ENCODE results near the gene PTPRK. TPM values are rescaled to one million over a fixed set of nuclear protein-coding genes. Genes with fewer than 3 reads are reported as not detected.

The PTPRK gene
- total RNA-seq (ENCODE audit: low replicate concordance): 23.2 and 38.9 TPM in 2 replicates

DNA sequence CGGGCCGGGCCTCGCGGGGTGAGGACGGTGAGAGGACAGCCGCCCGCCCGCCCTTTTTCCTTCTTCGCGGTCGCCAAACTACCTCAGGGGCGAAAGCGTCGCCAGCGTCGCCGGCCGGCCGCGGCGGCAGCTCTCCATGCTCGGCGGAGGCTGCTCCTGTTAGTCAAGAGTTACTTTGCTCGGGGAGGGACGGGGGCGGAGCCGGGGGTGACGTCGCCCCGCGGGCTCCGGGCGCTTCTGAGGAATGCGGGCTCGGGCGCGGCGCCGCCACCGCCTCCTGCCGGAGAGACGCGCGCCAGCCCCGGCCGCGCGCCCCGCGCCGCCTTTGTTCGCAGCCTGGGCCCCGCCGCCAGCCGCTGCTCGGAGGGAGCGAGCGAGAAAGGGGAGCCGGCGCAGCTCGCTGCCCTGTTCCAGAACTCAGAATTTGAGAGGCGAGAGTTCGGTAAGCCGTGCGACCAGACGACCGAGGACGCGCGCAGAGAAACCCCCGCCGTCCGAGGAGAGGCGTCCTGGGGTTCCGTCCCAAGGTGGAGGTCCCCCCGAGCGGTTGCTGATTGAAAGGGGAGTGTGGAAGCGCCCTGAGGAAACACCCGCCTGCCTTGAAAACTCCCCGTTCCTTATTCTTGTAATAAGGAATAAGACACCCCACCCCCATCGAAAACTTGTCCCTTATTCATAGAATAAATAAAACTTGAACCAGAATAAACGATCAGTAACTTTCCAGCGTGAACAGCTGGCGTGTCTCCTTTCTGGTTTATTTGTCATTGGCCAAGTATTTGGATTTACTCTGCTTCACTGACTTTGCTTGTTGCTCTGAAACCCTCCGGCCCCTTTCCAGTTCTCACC lies at the start of gene PTPRK:
PTPRK (minus strand) TSS at position 164 of the 846 bp plus-strand sequence. CDS start 241 bp downstream, outside the sequence.

Measured in smooth muscle cell of the coronary artery (primary cell).